ENCODE data around the gene CDKL4.

CDKL4 gene

GRCh38 chr2:39221459-39221858, 22.3 kb downstream of the CDKL4 start:
- no peak for DNase-seq (ENCODE audit: low read depth)

GRCh38 chr2:39220136-39220535, 23.6 kb downstream of the CDKL4 start:
- no peak for TF ChIP-seq CTCF (IDR thresholded peaks at IDR 0.05; ENCODE audit: low read depth, low read length, missing control alignments)
- no peak for DNase-seq (ENCODE audit: low read depth)
- no peak overlapping the region for H3K4me3 ChIP-seq (ENCODE audit: low read depth, low read length)

More at GRCh38 chr2:39221459-39221858, 22.3 kb downstream of the CDKL4 start:
- no peak overlapping the region for H3K4me3 ChIP-seq (ENCODE audit: low read depth, low read length)
- no peak for TF ChIP-seq CTCF (IDR thresholded peaks at IDR 0.05; ENCODE audit: low read depth, low read length, missing control alignments)

- no peak overlapping the region for H3K4me3 ChIP-seq (ENCODE audit: low read depth, low read length)
- no peak for TF ChIP-seq CTCF (IDR thresholded peaks at IDR 0.05; ENCODE audit: low read depth, low read length, missing control alignments)
- no peak for DNase-seq (ENCODE audit: low read depth)
Observed at GRCh38 chr2:39218391-39218790, 25.4 kb downstream of the CDKL4 start.

GRCh38 chr2:39217192-39217550, 26.6 kb downstream of the CDKL4 start:
- no peak overlapping the region for H3K4me3 ChIP-seq (ENCODE audit: low read depth, low read length)
- TF ChIP-seq CTCF (IDR thresholded peaks at IDR 0.05; ENCODE audit: low read depth, low read length, missing control alignments): no peak
- DNase-seq (ENCODE audit: low read depth): no peak

GRCh38 chr2:39216346-39217191, 27.2 kb downstream of the CDKL4 start:
- TF ChIP-seq CTCF (IDR thresholded peaks at IDR 0.05; ENCODE audit: low read depth, low read length, missing control alignments): no peak
- DNase-seq (ENCODE audit: low read depth): no peak
- no peak overlapping the region for H3K4me3 ChIP-seq (ENCODE audit: low read depth, low read length)

GRCh38 chr2:39215545-39215944, 28.2 kb downstream of the CDKL4 start:
- H3K4me3 ChIP-seq (ENCODE audit: low read depth, low read length): no peak overlapping the region
- DNase-seq (ENCODE audit: low read depth): no peak
- no peak for TF ChIP-seq CTCF (IDR thresholded peaks at IDR 0.05; ENCODE audit: low read depth, low read length, missing control alignments)

- no peak for TF ChIP-seq CTCF (IDR thresholded peaks at IDR 0.05; ENCODE audit: low read depth, low read length, missing control alignments)
- H3K4me3 ChIP-seq (ENCODE audit: low read depth, low read length): no peak overlapping the region
- DNase-seq (ENCODE audit: low read depth): no peak
Observed at GRCh38 chr2:39213015-39213414, 30.8 kb downstream of the CDKL4 start.

All from GM12864 (cell line).